HUES6 (cell line): ENCODE results near the gene NHSL1.
"Not testable (repeated sequence)": the region's sequence is repeated elsewhere in the genome, so short reads cannot be mapped to it uniquely, and the experiment has no call there.

Experiments
- H3K27ac ChIP-seq: 2 replicates; pipeline ENCODE4 v1.7.0; 2013; ENCODE audit warnings: low read depth, mild to moderate bottlenecking, low read length, inconsistent platforms
- H3K27me3 ChIP-seq: 2 replicates; pipeline ENCODE4 v1.6.1; 2013; ENCODE audit warnings: low read length; ENCODE audit not compliant: control insufficient read depth, insufficient read depth
- H3K36me3 ChIP-seq: 2 replicates; pipeline ENCODE4 v1.6.1; 2013; ENCODE audit warnings: low read length; ENCODE audit not compliant: control insufficient read depth, insufficient read depth
- H3K4me1 ChIP-seq: 2 replicates; pipeline ENCODE4 v1.6.1; 2013; ENCODE audit warnings: low read length; ENCODE audit not compliant: control insufficient read depth, insufficient read depth
- H3K4me3 ChIP-seq: 2 replicates; pipeline ENCODE4 v1.5.1; 2013; ENCODE audit warnings: low read depth, low read length
- H3K9ac ChIP-seq: one replicate; pipeline ENCODE4 v1.6.1; 2013; ENCODE audit warnings: mild to moderate bottlenecking, low read length
- H3K9me3 ChIP-seq: 2 replicates; pipeline ENCODE4 v1.6.1; 2013; ENCODE audit warnings: low read depth, low read length; ENCODE audit not compliant: control insufficient read depth, insufficient read depth

NHSL1 gene

DNA sequence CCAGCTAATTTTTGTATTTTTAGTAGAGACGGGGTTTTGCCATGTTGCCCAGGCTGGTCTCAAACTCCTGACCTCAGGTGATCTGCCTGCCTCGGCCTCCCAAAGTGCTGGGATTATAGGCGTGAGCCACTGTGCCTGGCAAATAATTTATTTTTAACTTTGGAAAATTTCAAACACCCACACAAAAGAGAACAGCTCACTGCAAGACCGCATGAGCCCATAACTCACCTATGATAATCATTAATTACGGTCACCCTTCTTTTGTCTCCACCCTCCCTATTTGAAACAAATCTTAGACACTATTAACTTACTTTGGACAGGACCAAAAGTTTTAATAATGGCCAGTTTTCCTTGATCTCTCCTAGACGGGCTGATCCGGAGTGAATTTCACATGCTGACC, 74.0 kb downstream of the NHSL1 start:
- H3K36me3 ChIP-seq, result peaks cover 34% of the 10 kb centered on the region
- not testable (repeated sequence) for H3K4me3 ChIP-seq, H3K27ac ChIP-seq, H3K9ac ChIP-seq, H3K4me1 ChIP-seq, H3K27me3 ChIP-seq, H3K9me3 ChIP-seq

GRCh38 chr6:138424004-138424904, 75.0 kb downstream of the NHSL1 start:
- Histone ChIP-seq H3K9me3 (no peaks in the 10 kb centered on the region), H3K27me3 (no peaks in the 10 kb centered on the region), H3K4me1 (no peaks in the 10 kb centered on the region), H3K27ac (no peak overlapping the region), H3K36me3 (peaks cover 36% of the 10 kb centered on the region), H3K9ac (no peak overlapping the region), H3K4me3 (no peak overlapping the region)

GRCh38 chr6:138422861-138423260, 76.4 kb downstream of the NHSL1 start:
- H3K36me3 ChIP-seq, result peaks cover 38% of the 10 kb centered on the region
- H3K4me3 ChIP-seq, result no peak overlapping the region
- no peak overlapping the region for H3K27ac ChIP-seq

DNA sequence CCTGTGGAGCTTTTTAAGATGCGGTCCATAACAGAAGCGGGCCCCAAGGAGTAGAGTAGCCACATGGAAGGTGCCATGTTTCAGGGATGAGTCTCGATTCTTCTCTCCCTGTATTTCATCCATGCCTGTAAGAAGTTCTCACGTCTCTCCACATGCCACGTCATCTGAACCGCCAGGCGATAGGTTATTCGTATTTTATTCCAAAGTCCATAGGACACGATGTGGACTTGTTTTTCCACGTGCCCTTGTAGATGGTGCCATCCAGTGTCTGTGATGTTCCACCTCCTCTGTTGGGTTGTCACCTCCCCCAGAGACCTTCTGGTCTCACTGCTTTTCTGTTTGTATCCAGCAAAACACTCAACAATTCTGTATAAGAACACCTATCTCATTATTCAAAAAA, 77.7 kb downstream of the NHSL1 start:
- Histone ChIP-seq H3K27ac (no peak overlapping the region), H3K4me3 (no peak overlapping the region), H3K9me3 (no peaks in the 10 kb centered on the region), H3K27me3 (no peaks in the 10 kb centered on the region), H3K36me3 (peaks cover 34% of the 10 kb centered on the region), H3K9ac (no peak overlapping the region), H3K4me1 (no peaks in the 10 kb centered on the region)

More at GRCh38 chr6:138422861-138423260, 76.4 kb downstream of the NHSL1 start:
- H3K4me1 ChIP-seq, result no peaks in the 10 kb centered on the region
- H3K9me3 ChIP-seq, result no peaks in the 10 kb centered on the region
- no peak overlapping the region for H3K9ac ChIP-seq
- no peaks in the 10 kb centered on the region for H3K27me3 ChIP-seq

DNA sequence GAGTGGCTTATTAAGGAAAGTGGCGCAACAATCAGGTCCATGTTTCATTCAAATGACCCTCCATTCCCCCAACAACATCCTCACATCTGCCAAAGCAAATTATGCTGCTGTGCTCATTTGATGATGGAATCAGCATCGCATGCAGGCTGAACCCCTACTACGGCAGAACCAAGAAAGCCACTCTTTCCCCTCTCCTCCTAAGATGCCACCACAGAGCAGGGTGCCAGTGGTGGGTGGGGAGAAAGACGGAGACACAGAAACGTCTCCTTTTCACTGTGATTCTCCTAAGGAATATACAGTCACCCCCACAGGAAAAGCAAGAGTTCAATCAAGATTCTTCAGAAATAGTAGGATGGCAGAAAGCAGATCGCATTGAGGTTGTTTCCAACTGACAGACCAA, 78.2 kb downstream of the NHSL1 start:
- H3K27ac ChIP-seq, result no peak overlapping the region
- no peaks in the 10 kb centered on the region for H3K4me1 ChIP-seq
- peaks cover 31% of the 10 kb centered on the region for H3K36me3 ChIP-seq
- H3K9me3 ChIP-seq, result no peaks in the 10 kb centered on the region
- no peak overlapping the region for H3K4me3 ChIP-seq
- no peaks in the 10 kb centered on the region for H3K27me3 ChIP-seq
- no peak overlapping the region for H3K9ac ChIP-seq

- Histone ChIP-seq H3K27ac (no peak overlapping the region), H3K9ac (no peak overlapping the region), H3K36me3 (peaks cover 38% of the 10 kb centered on the region)
These were observed 78.9 kb downstream of the NHSL1 start for GRCh38 chr6:138420356-138420755.

DNA sequence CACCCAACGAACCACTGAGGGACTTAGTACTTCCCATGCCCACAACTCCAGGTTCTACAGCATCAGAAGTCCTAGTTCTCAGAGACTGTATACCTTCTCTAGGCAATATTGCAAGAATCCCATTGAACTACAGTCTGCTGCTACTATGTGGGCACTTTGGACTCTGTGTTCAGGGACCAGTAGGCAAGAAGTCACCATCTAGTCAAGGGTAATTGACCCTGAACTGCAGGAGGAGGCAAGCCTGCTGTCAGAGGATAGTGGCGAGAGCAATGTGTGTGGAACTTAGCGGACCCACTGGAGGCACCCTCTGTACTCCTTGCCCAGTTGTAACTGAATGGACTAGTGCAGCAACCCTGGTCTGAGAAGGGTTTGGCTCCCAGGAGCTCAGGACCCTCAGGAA, 79.5 kb downstream of the NHSL1 start:
- Histone ChIP-seq H3K4me3 (no peak overlapping the region), H3K9me3 (no peaks in the 10 kb centered on the region), H3K9ac (no peak overlapping the region), H3K27me3 (no peaks in the 10 kb centered on the region), H3K27ac (no peak overlapping the region), H3K4me1 (no peaks in the 10 kb centered on the region), H3K36me3 (peaks cover 42% of the 10 kb centered on the region)

More at GRCh38 chr6:138420356-138420755, 78.9 kb downstream of the NHSL1 start:
- Histone ChIP-seq H3K9me3 (no peaks in the 10 kb centered on the region), H3K4me1 (no peaks in the 10 kb centered on the region), H3K4me3 (no peak overlapping the region), H3K27me3 (no peaks in the 10 kb centered on the region)

- no peaks in the 10 kb centered on the region for H3K27me3 ChIP-seq
- H3K4me3 ChIP-seq, result no peak overlapping the region
- peaks cover 44% of the 10 kb centered on the region for H3K36me3 ChIP-seq
- H3K27ac ChIP-seq, result no peak overlapping the region
- no peaks in the 10 kb centered on the region for H3K4me1 ChIP-seq
- H3K9me3 ChIP-seq, result no peaks in the 10 kb centered on the region
- no peak overlapping the region for H3K9ac ChIP-seq
These were observed 81.1 kb downstream of the NHSL1 start for GRCh38 chr6:138418118-138418742.

DNA sequence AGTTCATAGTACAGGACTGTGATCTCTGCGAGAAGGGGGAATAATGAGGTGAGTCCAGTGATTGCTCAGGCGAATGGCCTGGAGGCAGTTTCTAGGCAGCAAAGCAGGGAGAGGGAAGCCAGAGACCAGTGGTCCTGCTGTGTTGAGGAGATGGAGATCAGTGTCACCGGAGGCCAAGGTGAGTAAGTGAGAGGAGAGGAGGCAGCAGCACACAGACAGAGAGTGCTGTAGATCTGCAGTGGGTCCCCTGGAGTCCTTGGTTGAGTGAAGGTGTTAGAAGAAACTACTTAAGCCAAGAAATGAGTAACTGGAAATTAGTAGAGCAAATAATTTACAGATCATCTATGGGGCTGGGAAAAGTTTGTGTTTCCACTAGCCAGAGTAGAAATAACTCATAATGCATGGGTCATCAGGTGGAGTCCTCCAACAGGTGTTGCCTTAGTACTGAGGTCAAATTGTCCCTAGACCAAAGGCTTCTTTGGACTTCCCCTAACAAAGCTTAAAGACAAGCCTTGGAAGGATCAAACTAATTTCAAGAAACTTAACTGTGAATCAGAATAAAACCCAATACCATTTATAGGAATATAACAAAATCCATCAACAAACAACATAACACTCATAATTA, 81.7 kb downstream of the NHSL1 start:
- Histone ChIP-seq H3K4me3 (no peak overlapping the region), H3K4me1 (no peaks in the 10 kb centered on the region), H3K36me3 (peaks cover 50% of the 10 kb centered on the region), H3K9me3 (no peaks in the 10 kb centered on the region), H3K27ac (no peak overlapping the region), H3K9ac (no peak overlapping the region), H3K27me3 (no peaks in the 10 kb centered on the region)

GRCh38 chr6:138416206-138416605, 83.1 kb downstream of the NHSL1 start:
- H3K4me1 ChIP-seq, result no peaks in the 10 kb centered on the region
- H3K27ac ChIP-seq, result no peak overlapping the region
- H3K9ac ChIP-seq, result no peak overlapping the region

DNA sequence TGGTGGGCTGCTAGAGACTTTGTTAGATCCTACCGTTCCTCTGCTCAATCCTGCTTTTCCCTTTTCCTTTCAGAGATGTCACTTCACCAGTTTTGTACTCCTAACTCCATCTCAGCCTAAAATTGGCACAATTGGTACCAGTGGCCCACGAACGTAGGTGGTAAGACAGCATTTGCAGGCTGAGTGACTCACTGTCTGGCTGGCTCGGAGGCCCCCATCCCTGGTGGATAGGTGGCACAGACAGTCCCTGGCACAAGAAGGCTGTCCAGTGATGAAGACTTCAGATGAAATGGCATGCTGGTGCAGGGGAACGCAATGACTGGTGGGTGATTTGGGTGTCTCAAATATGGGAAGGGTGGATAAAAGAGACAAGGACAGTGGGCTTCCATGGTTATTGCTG, 84.2 kb downstream of the NHSL1 start:
- Histone ChIP-seq H3K9me3 (no peaks in the 10 kb centered on the region), H3K4me3 (no peak overlapping the region), H3K9ac (no peak overlapping the region), H3K27ac (no peak overlapping the region), H3K36me3 (peaks cover 64% of the 10 kb centered on the region), H3K27me3 (no peaks in the 10 kb centered on the region), H3K4me1 (no peaks in the 10 kb centered on the region)

More at GRCh38 chr6:138416206-138416605, 83.1 kb downstream of the NHSL1 start:
- no peak overlapping the region for H3K4me3 ChIP-seq
- no peaks in the 10 kb centered on the region for H3K9me3 ChIP-seq
- H3K36me3 ChIP-seq, result peaks cover 57% of the 10 kb centered on the region
- H3K27me3 ChIP-seq, result no peaks in the 10 kb centered on the region
